GM12875 (cell line): Measurements from ENCODE around the gene OPN4.

Experiments used
- H3K4me3 ChIP-seq: one replicate; pipeline ENCODE4 v1.5.1; 2011; ENCODE audit warnings: low read depth, low read length, control low read depth
- TF ChIP-seq, protein P1 (sequence below): IDR thresholded peaks from 2 replicates; pipeline ENCODE4 v1.5.1; 2011; ENCODE audit warnings: low read depth, mild to moderate bottlenecking, control low read depth, inconsistent platforms, low read length, moderate library complexity, borderline replicate concordance; ENCODE audit not compliant: insufficient read depth

Gene OPN4

DNA sequence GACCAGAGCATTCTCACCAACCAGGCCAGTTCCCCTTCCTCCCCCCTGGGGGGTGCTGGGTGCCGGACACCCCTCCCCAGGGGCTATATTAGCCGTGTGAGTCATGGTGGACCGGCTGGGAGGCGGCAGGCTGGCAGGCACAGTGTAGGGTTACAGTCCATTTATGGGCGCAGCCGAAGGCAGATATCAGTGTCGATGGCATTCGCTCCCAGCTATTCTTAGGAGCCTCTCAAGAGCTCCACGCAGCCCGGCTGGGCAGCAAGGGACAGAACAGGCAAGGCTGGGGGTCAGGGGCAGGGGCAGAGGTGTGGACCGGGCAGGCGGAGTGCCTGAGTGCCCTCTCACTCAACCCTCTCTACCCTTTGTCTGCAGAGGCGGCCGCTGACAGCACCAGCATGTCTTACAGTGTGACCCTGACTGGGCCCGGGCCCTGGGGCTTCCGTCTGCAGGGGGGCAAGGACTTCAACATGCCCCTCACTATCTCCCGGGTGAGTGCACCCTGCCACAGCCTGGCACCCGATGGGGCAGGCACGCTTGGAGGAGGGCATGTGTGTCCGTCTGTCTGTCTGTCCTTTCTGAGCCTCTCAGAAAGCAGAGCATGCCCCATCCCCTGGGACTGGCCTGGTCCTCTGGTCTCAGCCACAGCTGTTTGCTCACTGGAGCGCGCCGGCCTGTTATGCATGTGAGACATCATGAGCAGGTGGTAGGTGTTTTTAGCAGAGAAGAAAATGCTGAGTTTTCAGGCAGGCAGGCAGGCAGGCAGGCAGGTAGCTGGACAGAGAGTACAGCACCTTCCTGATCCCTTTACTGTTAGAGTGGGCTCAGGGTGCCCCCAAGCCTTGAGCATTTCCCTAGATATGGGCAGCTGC, 14.2 kb downstream of the OPN4 start, which contains the start of gene LDB3:
Gene LDB3 (plus strand): TSS at position 215 of the 869 bp plus-strand sequence. CDS start 181 bp downstream, at position 396.
- H3K4me3 ChIP-seq, result no peak within 1 kb of the TSS
- TF ChIP-seq, protein P1, sequence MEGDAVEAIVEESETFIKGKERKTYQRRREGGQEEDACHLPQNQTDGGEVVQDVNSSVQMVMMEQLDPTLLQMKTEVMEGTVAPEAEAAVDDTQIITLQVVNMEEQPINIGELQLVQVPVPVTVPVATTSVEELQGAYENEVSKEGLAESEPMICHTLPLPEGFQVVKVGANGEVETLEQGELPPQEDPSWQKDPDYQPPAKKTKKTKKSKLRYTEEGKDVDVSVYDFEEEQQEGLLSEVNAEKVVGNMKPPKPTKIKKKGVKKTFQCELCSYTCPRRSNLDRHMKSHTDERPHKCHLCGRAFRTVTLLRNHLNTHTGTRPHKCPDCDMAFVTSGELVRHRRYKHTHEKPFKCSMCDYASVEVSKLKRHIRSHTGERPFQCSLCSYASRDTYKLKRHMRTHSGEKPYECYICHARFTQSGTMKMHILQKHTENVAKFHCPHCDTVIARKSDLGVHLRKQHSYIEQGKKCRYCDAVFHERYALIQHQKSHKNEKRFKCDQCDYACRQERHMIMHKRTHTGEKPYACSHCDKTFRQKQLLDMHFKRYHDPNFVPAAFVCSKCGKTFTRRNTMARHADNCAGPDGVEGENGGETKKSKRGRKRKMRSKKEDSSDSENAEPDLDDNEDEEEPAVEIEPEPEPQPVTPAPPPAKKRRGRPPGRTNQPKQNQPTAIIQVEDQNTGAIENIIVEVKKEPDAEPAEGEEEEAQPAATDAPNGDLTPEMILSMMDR, result no peak

DNA sequence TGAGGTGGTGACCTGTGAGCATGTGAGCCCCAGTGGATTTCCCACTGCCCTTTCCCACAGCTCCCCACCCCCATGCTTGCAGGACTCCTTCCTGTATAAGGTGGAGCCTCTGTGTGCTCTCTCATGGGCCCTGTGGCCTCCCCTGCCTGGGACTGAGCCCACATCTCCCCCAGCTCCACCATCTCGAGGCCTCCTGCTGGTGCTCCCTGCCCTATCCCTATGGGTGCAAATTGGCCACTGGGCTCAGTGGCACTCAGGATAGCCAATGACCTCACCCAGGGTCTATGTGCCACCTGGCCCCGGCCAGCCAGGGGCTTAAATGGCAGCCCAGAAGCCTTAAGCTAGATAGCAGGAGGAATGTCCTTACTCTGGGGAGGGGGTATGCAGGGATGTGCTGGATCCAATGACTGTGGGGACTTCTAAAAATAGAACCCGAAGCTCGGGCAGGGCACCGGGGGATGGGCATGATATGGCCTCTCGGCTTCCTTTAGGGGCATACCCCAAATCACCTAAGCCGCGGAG, 16.0 kb downstream of the OPN4 start:
- TF ChIP-seq, protein P1, result no peak
- no peak overlapping the region for H3K4me3 ChIP-seq

DNA sequence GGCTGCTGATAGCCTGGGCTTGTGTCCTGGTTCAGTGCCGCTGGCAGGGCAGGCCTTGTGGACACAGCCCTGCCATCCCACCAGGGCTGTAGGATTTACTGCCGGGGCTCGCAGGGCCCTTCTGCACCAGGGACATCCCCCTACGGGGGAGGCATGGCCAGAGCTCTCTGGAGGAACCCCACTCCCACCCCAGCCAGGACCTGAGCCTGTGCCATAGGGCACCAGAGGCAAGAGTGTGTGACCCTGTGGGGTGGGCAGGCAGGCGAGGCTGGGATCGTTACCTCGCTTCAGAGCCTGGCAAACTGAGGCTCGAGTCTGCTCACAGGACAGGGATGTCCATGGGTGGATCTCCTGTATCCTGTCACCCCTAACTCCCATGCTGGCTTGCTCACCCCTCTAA, 16.5 kb downstream of the OPN4 start:
- TF ChIP-seq, protein P1, result no peak
- H3K4me3 ChIP-seq, result no peak overlapping the region

DNA sequence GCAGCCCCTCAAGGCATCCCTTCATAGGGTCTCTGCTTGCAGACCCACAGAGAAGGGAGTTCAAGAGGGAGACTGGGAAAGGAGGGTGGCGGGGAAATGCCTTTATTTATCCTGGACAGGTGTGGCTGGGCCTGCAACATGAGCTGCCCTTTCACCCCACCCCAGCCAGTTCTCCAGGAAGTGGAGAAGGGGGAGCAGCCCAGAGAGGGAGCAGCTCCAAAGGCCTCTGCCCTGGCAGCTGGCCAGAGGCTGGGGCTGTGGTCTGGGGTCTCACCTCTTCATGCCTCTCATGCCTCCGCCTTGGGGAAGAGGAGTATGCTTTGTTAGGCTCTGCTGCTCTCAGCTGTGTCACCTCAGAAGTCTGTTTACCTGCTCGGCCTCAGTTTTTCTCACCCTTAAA, 17.1 kb downstream of the OPN4 start:
- TF ChIP-seq, protein P1, result no peak
- H3K4me3 ChIP-seq, result no peak overlapping the region

DNA sequence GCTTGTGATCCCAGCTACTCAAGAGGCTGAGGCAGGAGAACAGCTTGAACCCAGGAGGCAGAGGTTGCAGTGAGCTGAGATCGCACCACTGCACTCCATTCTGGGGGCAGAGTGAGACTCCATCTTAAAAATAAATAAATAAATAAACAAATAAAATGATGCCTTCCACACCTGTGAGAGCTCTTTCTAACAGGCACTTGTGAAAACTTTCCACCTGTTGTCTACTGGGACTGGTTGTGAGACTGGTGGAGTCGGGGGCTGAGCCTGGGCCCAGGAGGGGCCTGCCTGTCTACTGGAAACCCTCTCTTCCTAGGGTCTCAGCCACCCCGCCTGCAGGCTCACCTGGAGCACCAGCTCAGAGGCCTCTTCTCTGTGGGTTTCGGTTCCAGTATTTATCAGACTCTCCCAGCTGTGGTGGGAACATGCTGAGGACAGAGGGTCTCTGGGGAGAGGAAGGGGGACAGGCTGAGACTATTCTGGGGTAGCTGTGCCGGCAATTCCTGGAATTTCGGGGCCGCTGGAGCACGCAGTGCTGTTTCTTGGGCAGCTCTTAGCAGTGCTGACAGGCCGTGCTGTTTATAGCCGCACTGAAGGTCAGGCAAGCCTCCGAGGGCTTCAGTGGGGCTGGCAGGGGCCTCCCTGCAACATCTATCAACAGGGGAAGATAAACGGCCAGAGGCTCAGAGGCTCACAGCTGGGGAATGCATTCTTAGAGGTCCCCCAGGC, 17.8 kb downstream of the OPN4 start:
- H3K4me3 ChIP-seq, result no peak overlapping the region
- TF ChIP-seq, protein P1, result no peak

DNA sequence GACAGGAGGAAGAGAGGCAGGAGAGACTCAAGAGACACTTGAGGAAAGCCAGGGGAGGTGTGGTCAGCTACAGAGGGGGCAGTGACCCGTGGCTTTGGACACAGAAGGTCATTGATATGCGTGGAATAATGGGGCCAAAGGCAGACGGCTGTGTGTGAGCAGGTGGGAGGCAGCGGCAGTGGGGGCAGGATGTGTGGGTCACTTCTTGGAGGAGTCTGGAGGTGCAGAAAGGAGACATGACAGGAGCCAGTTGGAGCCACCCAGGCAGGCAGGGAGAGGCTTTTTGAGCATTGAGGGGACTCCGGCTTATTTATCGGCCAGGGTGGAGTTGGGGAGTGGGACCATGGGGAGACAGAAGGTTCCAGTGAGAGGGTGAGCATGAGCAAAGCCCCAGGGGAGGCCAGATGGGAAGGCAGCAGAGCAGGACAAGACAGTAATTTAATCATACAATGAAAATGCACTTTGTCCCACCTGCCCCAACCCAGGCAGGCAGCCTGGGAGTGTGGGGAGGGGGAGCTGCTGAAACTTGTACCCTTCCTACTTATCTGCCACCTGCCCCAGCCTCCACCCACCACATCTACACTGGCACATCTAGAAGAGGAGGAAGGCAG, 19.0 kb downstream of the OPN4 start:
- TF ChIP-seq, protein P1, result no peak
- H3K4me3 ChIP-seq, result no peak overlapping the region
